SK-N-SH (cell line): ENCODE data around the gene BICC1. TPM values are rescaled to one million over a fixed set of nuclear protein-coding genes. Genes with fewer than 3 reads are reported as not detected.

Source experiments
- CTCF ChIA-PET: fragments of 300-600, 350-600 bp; formaldehyde crosslinking; extraction: SDS; loops from one replicate; lab custom pipeline; 2021; lab: Yijun Ruan, JAX
- POLR2A ChIA-PET: fragments of 350-600 bp; sonication (Branson Sonifier 250); formaldehyde crosslinking; extraction: SDS; loops from one replicate; lab custom pipeline; 2020; ENCODE audit warnings: antibody characterized with exemption, inconsistent platforms; lab: Yijun Ruan, JAX
- DNase-seq: peaks from one replicate; pipeline ENCODE4 v3.0.0; 2012
- H2AFZ ChIP-seq: fragments of 200-600 bp; sonication (generic); 2 replicates; pipeline ENCODE4 v1.8.1; 2016; ENCODE audit warnings: antibody characterized with exemption, mild to moderate bottlenecking, low read depth
- H3F3A ChIP-seq: fragments of 200-600 bp; sonication (generic); replicated peaks from 2 replicates; pipeline ENCODE3; 2016; ENCODE audit warnings: antibody characterized with exemption, mild to moderate bottlenecking; ENCODE audit not compliant: insufficient read depth
- H3K27ac ChIP-seq, 2 experiments: fragments of 200-500 bp in 1 of 2; fragments of 200-600 bp in 1 of 2; sonication (Bioruptor generic) in 1 of 2; sonication (generic), shearing (Covaris generic) in 1 of 2; 2 replicates each; pipeline versions ENCODE4 v1.5.1 to v1.6.1; 2014 to 2016; ENCODE audit warnings: low read depth in 2 of 2, inconsistent platforms in 1 of 2, low read length in 1 of 2, mild to moderate bottlenecking in 1 of 2, mixed read lengths in 1 of 2
- H3K27me3 ChIP-seq: fragments of 200-600 bp; sonication (generic), shearing (Covaris generic); 2 replicates; pipeline ENCODE4 v1.6.1; 2016; ENCODE audit warnings: mixed run types; ENCODE audit not compliant: insufficient read depth
- H3K36me3 ChIP-seq, 2 experiments: fragments of 200-500 bp in 1 of 2; fragments of 200-600 bp in 1 of 2; sonication (Bioruptor generic) in 1 of 2; sonication (generic) in 1 of 2; replicated peaks in 1 of 2; 2 replicates each; pipeline versions ENCODE3 to v1.5.1; 2014 to 2016; ENCODE audit warnings: low read length in 1 of 2, mild to moderate bottlenecking in 1 of 2; ENCODE audit not compliant: insufficient read depth in 2 of 2, control insufficient read depth in 1 of 2
- H3K4me1 ChIP-seq, 2 experiments: fragments of 200-500 bp in 1 of 2; fragments of 200-600 bp in 1 of 2; sonication (Bioruptor generic) in 1 of 2; sonication (generic), shearing (Covaris generic) in 1 of 2; 2 replicates each; pipeline versions ENCODE4 v1.5.1 to v1.6.1; 2014 to 2016; ENCODE audit warnings: low read depth in 1 of 2, low read length in 1 of 2, mixed run types in 1 of 2; ENCODE audit not compliant: insufficient read depth in 2 of 2, control insufficient read depth in 1 of 2
- H3K4me2 ChIP-seq: fragments of 200-600 bp; sonication (generic), shearing (Covaris generic); 2 replicates; pipeline ENCODE4 v1.6.1; 2017; ENCODE audit warnings: mixed run types
- H3K4me3 ChIP-seq, 2 experiments: fragments of 200-500 bp in 1 of 2; fragments of 200-600 bp in 1 of 2; sonication (Bioruptor generic) in 1 of 2; sonication (generic), shearing (Covaris generic) in 1 of 2; 2 replicates each; pipeline versions ENCODE4 v1.5.1 to v1.8.1; 2014 to 2016; ENCODE audit warnings: low read depth in 2 of 2, inconsistent platforms in 1 of 2, low read length in 1 of 2, mild to moderate bottlenecking in 1 of 2, mixed read lengths in 1 of 2, moderate library complexity in 1 of 2
- H3K79me2 ChIP-seq: fragments of 200-600 bp; sonication (generic); 2 replicates; pipeline ENCODE4 v1.8.1; 2017; ENCODE audit warnings: mild to moderate bottlenecking; ENCODE audit not compliant: insufficient read depth
- H3K9ac ChIP-seq: fragments of 200-600 bp; sonication (generic); 2 replicates; pipeline ENCODE4 v1.6.1; 2017; ENCODE audit warnings: mixed run types
- H3K9me2 ChIP-seq: fragments of 200-600 bp; sonication (generic); 2 replicates; pipeline ENCODE4 v1.6.1; 2017; ENCODE audit warnings: mixed run types
- H3K9me3 ChIP-seq: fragments of 200-600 bp; sonication (generic); 2 replicates; pipeline ENCODE4 v1.6.1; 2017; ENCODE audit warnings: mixed run types, mild to moderate bottlenecking, moderate library complexity
- H4K20me1 ChIP-seq: fragments of 200-600 bp; sonication (generic); 2 replicates; pipeline ENCODE4 v1.6.1; 2017; ENCODE audit warnings: mild to moderate bottlenecking, mixed run types; ENCODE audit not compliant: insufficient read depth
- FOSL2 ChIP-seq: IDR thresholded peaks from 2 replicates; pipeline ENCODE4 v1.4.0; 2012; ENCODE audit warnings: low read depth, mild to moderate bottlenecking, moderate library complexity, borderline replicate concordance
- FOXJ3 ChIP-seq: sonication (generic); formaldehyde crosslinking; IDR thresholded peaks from 2 replicates; pipeline ENCODE4 v1.5.1; 2020; ENCODE audit warnings: mild to moderate bottlenecking, missing genetic modification reagents
- FOXM1 ChIP-seq: IDR thresholded peaks from 2 replicates; pipeline ENCODE4 v1.4.0; 2012; ENCODE audit warnings: low read depth, mild to moderate bottlenecking
- GABPA ChIP-seq: IDR thresholded peaks from 2 replicates; pipeline ENCODE4 v1.4.0; 2012; ENCODE audit warnings: low read depth, mild to moderate bottlenecking
- NFIC ChIP-seq: IDR thresholded peaks from 2 replicates; pipeline ENCODE4 v1.4.0; 2012; ENCODE audit warnings: borderline replicate concordance
- POLR2AphosphoS5 ChIP-seq: IDR thresholded peaks from 2 replicates; pipeline ENCODE4 v1.6.1; 2012; ENCODE audit warnings: low read depth, low read length
- RFX5 ChIP-seq: IDR thresholded peaks from 2 replicates; pipeline ENCODE4 v1.6.1; 2012; ENCODE audit warnings: mild to moderate bottlenecking, improper control_type of control experiment, low read length
- TEAD4 ChIP-seq: IDR thresholded peaks from 2 replicates; pipeline ENCODE4 v1.4.0; 2012; ENCODE audit warnings: mild to moderate bottlenecking, borderline replicate concordance; ENCODE audit not compliant: insufficient read depth
- WGBS: methylation state at CpG from one replicate; pipeline ENCODE4 v1.1.6; 2017; ENCODE audit warnings: low lambda C conversion rate; 5-methylcytosine and 5-hydroxymethylcytosine counted together
- polyA plus RNA-seq, 3 experiments: library from polyadenylated mRNA; depleted of rRNA; stranded (reverse); fragments of >200 nt; gene quantifications; 2 replicates each; pipeline ENCODE4 v1.2.3, GENCODE V29; 2012
- TF ChIP-seq, protein P1 (sequence below): IDR thresholded peaks from 2 replicates; pipeline ENCODE4 v1.4.0; 2012; ENCODE audit warnings: low read depth
- TF ChIP-seq, protein P2 (sequence below): IDR thresholded peaks from 2 replicates; pipeline ENCODE4 v1.4.0; 2012; ENCODE audit warnings: low read depth, borderline replicate concordance
- TF ChIP-seq, protein P3 (sequence below): IDR thresholded peaks from 2 replicates; pipeline ENCODE4 v1.6.1; 2012; ENCODE audit warnings: mild to moderate bottlenecking, low read depth, low read length, moderate library complexity
- TF ChIP-seq, protein P4 (sequence below): IDR thresholded peaks from 2 replicates; pipeline ENCODE4; 2012
- TF ChIP-seq, protein P5 (sequence below): fragments of 150-350 bp; IDR thresholded peaks from 2 replicates; pipeline ENCODE4 v1.6.1; 2016; ENCODE audit warnings: mild to moderate bottlenecking, low read depth, low read length

The BICC1 gene
- polyA plus RNA-seq, 1 of the 3 experiments (the other 2 are of a cell fraction): 1.5 TPM

DNA sequence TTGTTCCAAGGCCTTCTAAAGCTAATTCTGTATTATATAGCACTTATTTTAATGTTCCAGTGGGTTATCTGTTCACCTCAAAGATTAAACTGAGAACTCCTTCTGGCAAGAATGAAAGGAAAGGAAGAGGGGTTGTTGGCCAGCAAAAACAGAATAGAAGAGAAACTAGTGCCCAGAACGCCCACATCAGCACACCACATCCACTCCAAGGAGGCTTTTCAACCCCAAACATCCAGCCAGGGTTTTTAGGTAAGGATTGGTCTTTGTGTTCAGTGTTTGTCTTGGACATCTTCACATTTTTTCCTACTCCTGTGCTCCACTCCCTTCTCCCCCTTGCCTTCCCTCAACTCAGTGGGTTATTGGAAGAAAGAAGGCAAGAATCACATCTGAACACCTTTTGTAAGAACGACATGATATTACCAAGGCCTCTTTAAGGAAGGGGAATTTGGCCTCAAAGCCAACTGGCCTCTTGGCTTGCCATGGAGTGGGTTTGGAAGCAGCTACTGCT is 55.8 kb downstream of the BICC1 start:
- POLR2A ChIA-PET: no interaction called here
- H3K27ac ChIP-seq: no peak overlapping the region
- no peaks in the 10 kb centered on the region for H3K36me3 ChIP-seq
- TF ChIP-seq NFIC (no peak), FOXM1 (no peak)
- no peak for DNase-seq
- H4K20me1 ChIP-seq: no peaks in the 10 kb centered on the region
- peaks cover 0 to 12% of the 10 kb centered on the region in 2 experiments; a peak in 2 of 4 replicates for H3K4me1 ChIP-seq
- WGBS: 65% methylated on average over 2 of the region's 2 CpGs
- H3K79me2 ChIP-seq: peaks cover 6% of the 10 kb centered on the region; the same call in 1 of the 2 replicates
- CTCF ChIA-PET: interaction anchor here (1.4 kb wide), 1 partner anchor 73 kb away, joined by 3 read pairs; no protein-coding TSS in a partner anchor
- H3K9me2 ChIP-seq: no peaks in the 10 kb centered on the region
- peaks cover 3% of the 10 kb centered on the region; the same call in 1 of the 2 replicates for H3K9me3 ChIP-seq
- H3K27me3 ChIP-seq: no peaks in the 10 kb centered on the region
- no peaks in the 10 kb centered on the region for H3F3A ChIP-seq
- no peak overlapping the region for H3K4me2 ChIP-seq
- no peak overlapping the region for H2AFZ ChIP-seq
- H3K9ac ChIP-seq: no peak overlapping the region
- H3K4me3 ChIP-seq: no peak overlapping the region

DNA sequence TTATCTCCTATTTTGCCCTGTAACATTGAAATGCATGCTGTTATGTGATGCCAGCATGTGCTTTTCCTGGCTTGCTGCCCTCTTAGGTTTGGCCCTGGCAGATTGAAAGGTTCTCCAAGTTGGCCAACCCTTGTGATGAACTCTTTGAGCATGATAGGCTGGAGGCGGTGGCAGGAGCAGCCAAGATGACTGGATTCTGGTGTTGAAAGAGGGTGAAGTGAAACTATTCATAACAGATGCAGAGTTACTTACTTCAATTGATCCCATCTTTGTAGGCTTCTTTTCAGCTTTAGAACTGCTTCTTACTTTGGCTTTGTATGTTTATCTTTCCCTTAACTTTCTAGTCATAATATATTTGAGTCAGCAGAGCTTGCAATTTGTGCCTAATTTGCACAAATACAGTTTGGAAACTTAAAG is 57.6 kb downstream of the BICC1 start:
- ChIA-PET POLR2A (no interaction called here), CTCF (no interaction called here)
- Histone ChIP-seq H3K9ac (no peak overlapping the region), H3F3A (no peaks in the 10 kb centered on the region), H3K36me3 (no peaks in the 10 kb centered on the region), H3K27ac (no peak overlapping the region), H3K79me2 (peaks cover 10% of the 10 kb centered on the region), H3K4me2 (no peak overlapping the region), H3K27me3 (no peaks in the 10 kb centered on the region), H3K4me3 (no peak overlapping the region), H3K4me1 (peaks cover 0 to 16% of the 10 kb centered on the region in 2 experiments; a peak in 2 of 4 replicates), H3K9me2 (no peaks in the 10 kb centered on the region), H4K20me1 (no peaks in the 10 kb centered on the region), H2AFZ (no peak overlapping the region), H3K9me3 (peaks cover 3% of the 10 kb centered on the region; the same call in 1 of the 2 replicates)
- TF ChIP-seq, protein P1, sequence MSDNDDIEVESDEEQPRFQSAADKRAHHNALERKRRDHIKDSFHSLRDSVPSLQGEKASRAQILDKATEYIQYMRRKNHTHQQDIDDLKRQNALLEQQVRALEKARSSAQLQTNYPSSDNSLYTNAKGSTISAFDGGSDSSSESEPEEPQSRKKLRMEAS: no peak
- TF ChIP-seq GABPA (no peak), FOSL2 (no peak), RFX5 (no peak), TEAD4 (no peak)
- TF ChIP-seq, protein P2, sequence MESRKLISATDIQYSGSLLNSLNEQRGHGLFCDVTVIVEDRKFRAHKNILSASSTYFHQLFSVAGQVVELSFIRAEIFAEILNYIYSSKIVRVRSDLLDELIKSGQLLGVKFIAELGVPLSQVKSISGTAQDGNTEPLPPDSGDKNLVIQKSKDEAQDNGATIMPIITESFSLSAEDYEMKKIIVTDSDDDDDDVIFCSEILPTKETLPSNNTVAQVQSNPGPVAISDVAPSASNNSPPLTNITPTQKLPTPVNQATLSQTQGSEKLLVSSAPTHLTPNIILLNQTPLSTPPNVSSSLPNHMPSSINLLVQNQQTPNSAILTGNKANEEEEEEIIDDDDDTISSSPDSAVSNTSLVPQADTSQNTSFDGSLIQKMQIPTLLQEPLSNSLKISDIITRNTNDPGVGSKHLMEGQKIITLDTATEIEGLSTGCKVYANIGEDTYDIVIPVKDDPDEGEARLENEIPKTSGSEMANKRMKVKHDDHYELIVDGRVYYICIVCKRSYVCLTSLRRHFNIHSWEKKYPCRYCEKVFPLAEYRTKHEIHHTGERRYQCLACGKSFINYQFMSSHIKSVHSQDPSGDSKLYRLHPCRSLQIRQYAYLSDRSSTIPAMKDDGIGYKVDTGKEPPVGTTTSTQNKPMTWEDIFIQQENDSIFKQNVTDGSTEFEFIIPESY: no peak
- no peak for DNase-seq
- WGBS: 100% methylated on average over 1 of the region's 1 CpG

DNA sequence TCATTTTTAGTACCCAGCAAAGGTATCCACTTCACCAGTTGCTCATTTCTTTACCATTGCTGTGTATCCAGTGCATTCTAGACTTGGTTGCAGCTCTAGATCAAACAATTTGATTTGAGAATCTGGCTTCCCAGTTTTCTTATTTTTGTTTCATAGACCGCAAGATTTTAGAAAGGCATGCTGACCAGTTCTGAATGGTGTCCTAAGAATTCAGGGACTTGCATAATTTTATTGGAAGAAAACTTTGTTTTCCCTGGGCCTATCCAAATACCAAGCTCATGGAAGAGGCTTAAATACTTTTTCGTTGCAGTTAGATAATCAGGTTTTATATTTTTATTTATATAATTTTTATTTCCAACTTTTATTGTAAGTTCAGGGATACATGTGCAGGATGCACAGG is 58.3 kb downstream of the BICC1 start:
- DNase-seq: no peak
- Histone ChIP-seq H3K9me3 (peaks cover 3% of the 10 kb centered on the region; the same call in 1 of the 2 replicates), H4K20me1 (no peaks in the 10 kb centered on the region), H3K9me2 (no peaks in the 10 kb centered on the region), H3K4me1 (peaks cover 0 to 18% of the 10 kb centered on the region in 2 experiments; a peak in 2 of 4 replicates), H3F3A (no peaks in the 10 kb centered on the region), H3K4me3 (no peak overlapping the region), H3K9ac (no peak overlapping the region), H3K79me2 (peaks cover 13% of the 10 kb centered on the region), H3K36me3 (no peaks in the 10 kb centered on the region), H2AFZ (no peak overlapping the region), H3K27me3 (no peaks in the 10 kb centered on the region), H3K4me2 (no peak overlapping the region), H3K27ac (no peak overlapping the region)
- POLR2A ChIA-PET: no interaction called here
- WGBS: 76% methylated on average over 2 of the region's 2 CpGs
- CTCF ChIA-PET: no interaction called here
- TF ChIP-seq POLR2AphosphoS5: no peak
- no peak for TF ChIP-seq FOXJ3
- TF ChIP-seq, protein P3, sequence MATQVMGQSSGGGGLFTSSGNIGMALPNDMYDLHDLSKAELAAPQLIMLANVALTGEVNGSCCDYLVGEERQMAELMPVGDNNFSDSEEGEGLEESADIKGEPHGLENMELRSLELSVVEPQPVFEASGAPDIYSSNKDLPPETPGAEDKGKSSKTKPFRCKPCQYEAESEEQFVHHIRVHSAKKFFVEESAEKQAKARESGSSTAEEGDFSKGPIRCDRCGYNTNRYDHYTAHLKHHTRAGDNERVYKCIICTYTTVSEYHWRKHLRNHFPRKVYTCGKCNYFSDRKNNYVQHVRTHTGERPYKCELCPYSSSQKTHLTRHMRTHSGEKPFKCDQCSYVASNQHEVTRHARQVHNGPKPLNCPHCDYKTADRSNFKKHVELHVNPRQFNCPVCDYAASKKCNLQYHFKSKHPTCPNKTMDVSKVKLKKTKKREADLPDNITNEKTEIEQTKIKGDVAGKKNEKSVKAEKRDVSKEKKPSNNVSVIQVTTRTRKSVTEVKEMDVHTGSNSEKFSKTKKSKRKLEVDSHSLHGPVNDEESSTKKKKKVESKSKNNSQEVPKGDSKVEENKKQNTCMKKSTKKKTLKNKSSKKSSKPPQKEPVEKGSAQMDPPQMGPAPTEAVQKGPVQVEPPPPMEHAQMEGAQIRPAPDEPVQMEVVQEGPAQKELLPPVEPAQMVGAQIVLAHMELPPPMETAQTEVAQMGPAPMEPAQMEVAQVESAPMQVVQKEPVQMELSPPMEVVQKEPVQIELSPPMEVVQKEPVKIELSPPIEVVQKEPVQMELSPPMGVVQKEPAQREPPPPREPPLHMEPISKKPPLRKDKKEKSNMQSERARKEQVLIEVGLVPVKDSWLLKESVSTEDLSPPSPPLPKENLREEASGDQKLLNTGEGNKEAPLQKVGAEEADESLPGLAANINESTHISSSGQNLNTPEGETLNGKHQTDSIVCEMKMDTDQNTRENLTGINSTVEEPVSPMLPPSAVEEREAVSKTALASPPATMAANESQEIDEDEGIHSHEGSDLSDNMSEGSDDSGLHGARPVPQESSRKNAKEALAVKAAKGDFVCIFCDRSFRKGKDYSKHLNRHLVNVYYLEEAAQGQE: no peak
- no peak for TF ChIP-seq RFX5
- TF ChIP-seq, protein P4, sequence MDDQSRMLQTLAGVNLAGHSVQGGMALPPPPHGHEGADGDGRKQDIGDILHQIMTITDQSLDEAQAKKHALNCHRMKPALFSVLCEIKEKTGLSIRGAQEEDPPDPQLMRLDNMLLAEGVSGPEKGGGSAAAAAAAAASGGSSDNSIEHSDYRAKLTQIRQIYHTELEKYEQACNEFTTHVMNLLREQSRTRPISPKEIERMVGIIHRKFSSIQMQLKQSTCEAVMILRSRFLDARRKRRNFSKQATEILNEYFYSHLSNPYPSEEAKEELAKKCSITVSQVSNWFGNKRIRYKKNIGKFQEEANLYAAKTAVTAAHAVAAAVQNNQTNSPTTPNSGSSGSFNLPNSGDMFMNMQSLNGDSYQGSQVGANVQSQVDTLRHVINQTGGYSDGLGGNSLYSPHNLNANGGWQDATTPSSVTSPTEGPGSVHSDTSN: no peak
- TF ChIP-seq, protein P5, sequence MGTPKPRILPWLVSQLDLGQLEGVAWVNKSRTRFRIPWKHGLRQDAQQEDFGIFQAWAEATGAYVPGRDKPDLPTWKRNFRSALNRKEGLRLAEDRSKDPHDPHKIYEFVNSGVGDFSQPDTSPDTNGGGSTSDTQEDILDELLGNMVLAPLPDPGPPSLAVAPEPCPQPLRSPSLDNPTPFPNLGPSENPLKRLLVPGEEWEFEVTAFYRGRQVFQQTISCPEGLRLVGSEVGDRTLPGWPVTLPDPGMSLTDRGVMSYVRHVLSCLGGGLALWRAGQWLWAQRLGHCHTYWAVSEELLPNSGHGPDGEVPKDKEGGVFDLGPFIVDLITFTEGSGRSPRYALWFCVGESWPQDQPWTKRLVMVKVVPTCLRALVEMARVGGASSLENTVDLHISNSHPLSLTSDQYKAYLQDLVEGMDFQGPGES: no peak
